Prostate gland (tissue), 2 donors: ENCODE results near the gene TAS1R1. TPM values are rescaled to one million over a fixed set of nuclear protein-coding genes. Genes with fewer than 3 reads are reported as not detected.

Experiments used
- DNase-seq: peaks from one replicate; pipeline ENCODE4 v3.0.0-alpha.2; 2019; ENCODE audit warnings: low spot score
- H3K27ac ChIP-seq, 2 donors: fragments of 200-600 bp; sonication (generic); 2 replicates each; pipeline ENCODE4 v1.5.1; 2017 to 2019
- H3K27me3 ChIP-seq: fragments of 200-600 bp; sonication (generic); replicated peaks from 2 replicates; pipeline ENCODE4 v1.5.1; 2019; ENCODE audit not compliant: insufficient read depth
- H3K36me3 ChIP-seq, 2 donors: fragments of 200-600 bp; sonication (generic); 1 replicate in 1 of 2; 2 replicates in 1 of 2; pipeline versions ENCODE4 v1.5.1 to v1.8.1; 2017 to 2019
- H3K4me1 ChIP-seq: fragments of 200-600 bp; sonication (generic); replicated peaks from 2 replicates; pipeline ENCODE4 v1.5.1; 2019
- H3K4me3 ChIP-seq, 2 donors: fragments of 200-600 bp; sonication (generic); 2 replicates each; pipeline ENCODE4 v1.5.1; 2017 to 2019
- H3K9me3 ChIP-seq: fragments of 200-600 bp; sonication (generic); 2 replicates; pipeline ENCODE4 v1.5.1; 2017
- POLR2A ChIP-seq: fragments of 450-650 bp; IDR thresholded peaks from one replicate; pipeline ENCODE4 v1.6.1; 2016; ENCODE audit warnings: antibody characterized with exemption, mild to moderate bottlenecking
- POLR2AphosphoS5 ChIP-seq: sonication (generic); formaldehyde crosslinking; IDR thresholded peaks from one replicate; pipeline ENCODE4 v1.6.1; 2017; ENCODE audit warnings: antibody characterized with exemption
- WGBS: methylation state at CpG from one replicate; pipeline ENCODE4 v1.1.5; 2018; 5-methylcytosine and 5-hydroxymethylcytosine counted together
- intact Hi-C: fragments of 100-400 bp; cut with DNase I; formaldehyde crosslinking; loops from one replicate; pipeline ENCODE4 v1.14.2; 2022
- total RNA-seq, 2 donors: library from RNA; depleted of rRNA; stranded (reverse); fragments of >200 nt; gene quantifications; one replicate each; pipeline ENCODE4 v1.1.0, GENCODE V29; 2016
- TF ChIP-seq, protein P1 (sequence below), 4 experiments: fragments of 200-600 bp in 2 of 4; fragments of 450-650 bp in 2 of 4; sonication (generic) in 2 of 4; IDR thresholded peaks; 1 replicate in 3 of 4; 2 replicates in 1 of 4; pipeline ENCODE4 v1.5.1; 2016 to 2019; ENCODE audit warnings: antibody characterized with exemption in 4 of 4, mild to moderate bottlenecking in 2 of 4, moderate library complexity in 2 of 4

TAS1R1 gene
- total RNA-seq, 2 donors from 2014 or later: 1.5 TPM; not detected in 1

DNA sequence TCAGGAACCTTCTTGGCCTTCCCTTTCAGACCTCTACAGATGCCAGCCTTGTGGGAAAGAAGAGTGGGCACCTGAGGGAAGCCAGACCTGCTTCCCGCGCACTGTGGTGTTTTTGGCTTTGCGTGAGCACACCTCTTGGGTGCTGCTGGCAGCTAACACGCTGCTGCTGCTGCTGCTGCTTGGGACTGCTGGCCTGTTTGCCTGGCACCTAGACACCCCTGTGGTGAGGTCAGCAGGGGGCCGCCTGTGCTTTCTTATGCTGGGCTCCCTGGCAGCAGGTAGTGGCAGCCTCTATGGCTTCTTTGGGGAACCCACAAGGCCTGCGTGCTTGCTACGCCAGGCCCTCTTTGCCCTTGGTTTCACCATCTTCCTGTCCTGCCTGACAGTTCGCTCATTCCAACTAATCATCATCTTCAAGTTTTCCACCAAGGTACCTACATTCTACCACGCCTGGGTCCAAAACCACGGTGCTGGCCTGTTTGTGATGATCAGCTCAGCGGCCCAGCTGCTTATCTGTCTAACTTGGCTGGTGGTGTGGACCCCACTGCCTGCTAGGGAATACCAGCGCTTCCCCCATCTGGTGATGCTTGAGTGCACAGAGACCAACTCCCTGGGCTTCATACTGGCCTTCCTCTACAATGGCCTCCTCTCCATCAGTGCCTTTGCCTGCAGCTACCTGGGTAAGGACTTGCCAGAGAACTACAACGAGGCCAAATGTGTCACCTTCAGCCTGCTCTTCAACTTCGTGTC lies 23.7 kb downstream of the TAS1R1 start:
- 86% methylated on average over 14 of the region's 14 CpGs for WGBS
- Histone ChIP-seq H3K36me3 (no peaks in the 10 kb centered on the region), H3K27ac (peak overlapping the region; percentile 90 to 94), H3K9me3 (no peaks in the 10 kb centered on the region), H3K4me1 (peaks cover 16% of the 10 kb centered on the region), H3K4me3 (no peak overlapping the region), H3K27me3 (no peaks in the 10 kb centered on the region)
- TF ChIP-seq, protein P1, sequence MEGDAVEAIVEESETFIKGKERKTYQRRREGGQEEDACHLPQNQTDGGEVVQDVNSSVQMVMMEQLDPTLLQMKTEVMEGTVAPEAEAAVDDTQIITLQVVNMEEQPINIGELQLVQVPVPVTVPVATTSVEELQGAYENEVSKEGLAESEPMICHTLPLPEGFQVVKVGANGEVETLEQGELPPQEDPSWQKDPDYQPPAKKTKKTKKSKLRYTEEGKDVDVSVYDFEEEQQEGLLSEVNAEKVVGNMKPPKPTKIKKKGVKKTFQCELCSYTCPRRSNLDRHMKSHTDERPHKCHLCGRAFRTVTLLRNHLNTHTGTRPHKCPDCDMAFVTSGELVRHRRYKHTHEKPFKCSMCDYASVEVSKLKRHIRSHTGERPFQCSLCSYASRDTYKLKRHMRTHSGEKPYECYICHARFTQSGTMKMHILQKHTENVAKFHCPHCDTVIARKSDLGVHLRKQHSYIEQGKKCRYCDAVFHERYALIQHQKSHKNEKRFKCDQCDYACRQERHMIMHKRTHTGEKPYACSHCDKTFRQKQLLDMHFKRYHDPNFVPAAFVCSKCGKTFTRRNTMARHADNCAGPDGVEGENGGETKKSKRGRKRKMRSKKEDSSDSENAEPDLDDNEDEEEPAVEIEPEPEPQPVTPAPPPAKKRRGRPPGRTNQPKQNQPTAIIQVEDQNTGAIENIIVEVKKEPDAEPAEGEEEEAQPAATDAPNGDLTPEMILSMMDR (IDR thresholded peaks at IDR 0.05): no peak
- TF ChIP-seq POLR2AphosphoS5 (no peak), POLR2A (no peak)
- intact Hi-C loops: no loop called here
- DNase-seq: no peak

DNA sequence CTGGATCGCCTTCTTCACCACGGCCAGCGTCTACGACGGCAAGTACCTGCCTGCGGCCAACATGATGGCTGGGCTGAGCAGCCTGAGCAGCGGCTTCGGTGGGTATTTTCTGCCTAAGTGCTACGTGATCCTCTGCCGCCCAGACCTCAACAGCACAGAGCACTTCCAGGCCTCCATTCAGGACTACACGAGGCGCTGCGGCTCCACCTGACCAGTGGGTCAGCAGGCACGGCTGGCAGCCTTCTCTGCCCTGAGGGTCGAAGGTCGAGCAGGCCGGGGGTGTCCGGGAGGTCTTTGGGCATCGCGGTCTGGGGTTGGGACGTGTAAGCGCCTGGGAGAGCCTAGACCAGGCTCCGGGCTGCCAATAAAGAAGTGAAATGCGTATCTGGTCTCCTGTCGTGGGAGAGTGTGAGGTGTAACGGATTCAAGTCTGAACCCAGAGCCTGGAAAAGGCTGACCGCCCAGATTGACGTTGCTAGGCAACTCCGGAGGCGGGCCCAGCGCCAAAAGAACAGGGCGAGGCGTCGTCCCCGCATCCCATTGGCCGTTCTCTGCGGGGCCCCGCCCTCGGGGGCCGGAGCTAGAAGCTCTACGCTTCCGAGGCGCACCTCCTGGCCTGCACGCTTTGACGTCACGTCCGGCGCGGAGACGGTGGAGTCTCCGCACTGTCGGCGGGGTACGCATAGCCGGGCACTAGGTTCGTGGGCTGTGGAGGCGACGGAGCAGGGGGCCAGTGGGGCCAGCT lies 24.4 kb downstream of the TAS1R1 start, which contains the start of gene ZBTB48:
TSS of gene ZBTB48 (plus strand) at position 621 of the 745 bp plus-strand sequence. CDS start 616 bp downstream, outside the sequence.
- peak within 1 kb of the TSS; percentile 90 to 94 for H3K27ac ChIP-seq
- no peaks in the 10 kb centered on the region for H3K36me3 ChIP-seq
- H3K9me3 ChIP-seq: no peaks in the 10 kb centered on the region
- intact Hi-C loops: loop anchor here (2.0 kb wide), 1 partner anchor 25 kb away; the partner anchor contains the start of genes NOL9 and TAS1R1
- H3K27me3 ChIP-seq: no peaks in the 10 kb centered on the region
- peak; percentile 99 for DNase-seq
- 7% methylated on average over 43 of the region's 58 CpGs for WGBS
- peak; percentile 99 for TF ChIP-seq POLR2AphosphoS5
- TF ChIP-seq POLR2A: peak; percentile 95
- TF ChIP-seq, protein P1 (IDR thresholded peaks at IDR 0.05): peak in 1 of 4 experiments; percentile 16
- H3K4me3 ChIP-seq: peak within 1 kb of the TSS; percentile 87 to 90
- peaks cover 16% of the 10 kb centered on the region for H3K4me1 ChIP-seq

DNA sequence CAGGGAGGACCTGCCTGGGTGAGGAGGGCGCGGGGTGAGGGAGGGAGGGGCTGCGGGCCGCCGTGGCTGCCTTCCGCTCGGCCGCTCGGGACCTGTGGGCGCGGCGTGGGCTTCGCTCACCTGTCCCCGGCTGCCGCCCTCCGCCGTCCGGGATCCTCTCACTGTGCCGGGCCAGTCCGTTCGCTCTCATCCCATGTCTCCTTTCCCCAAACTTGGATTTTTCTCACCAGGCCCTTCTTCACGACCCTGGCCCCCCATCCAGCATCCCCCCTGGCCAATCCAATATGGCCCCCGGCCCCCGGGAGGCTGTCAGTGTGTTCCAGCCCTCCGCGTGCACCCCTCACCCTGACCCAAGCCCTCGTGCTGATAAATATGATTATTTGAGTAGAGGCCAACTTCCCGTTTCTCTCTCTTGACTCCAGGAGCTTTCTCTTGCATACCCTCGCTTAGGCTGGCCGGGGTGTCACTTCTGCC lies 25.0 kb downstream of the TAS1R1 start:
- TF ChIP-seq POLR2A (no peak), POLR2AphosphoS5 (no peak)
- TF ChIP-seq, protein P1 (IDR thresholded peaks at IDR 0.05): no peak
- intact Hi-C loops: loop anchor here (2.0 kb wide), 1 partner anchor 25 kb away; the partner anchor contains the start of genes NOL9 and TAS1R1
- H3K4me1 ChIP-seq: peaks cover 16% of the 10 kb centered on the region
- H3K27me3 ChIP-seq: no peaks in the 10 kb centered on the region
- under 1% methylated on average over 29 of the region's 30 CpGs for WGBS
- DNase-seq: no peak
- H3K36me3 ChIP-seq: no peaks in the 10 kb centered on the region
- peak overlapping the region; percentile 87 to 90 for H3K4me3 ChIP-seq
- no peaks in the 10 kb centered on the region for H3K9me3 ChIP-seq
- H3K27ac ChIP-seq: peak overlapping the region; percentile 90 to 94

DNA sequence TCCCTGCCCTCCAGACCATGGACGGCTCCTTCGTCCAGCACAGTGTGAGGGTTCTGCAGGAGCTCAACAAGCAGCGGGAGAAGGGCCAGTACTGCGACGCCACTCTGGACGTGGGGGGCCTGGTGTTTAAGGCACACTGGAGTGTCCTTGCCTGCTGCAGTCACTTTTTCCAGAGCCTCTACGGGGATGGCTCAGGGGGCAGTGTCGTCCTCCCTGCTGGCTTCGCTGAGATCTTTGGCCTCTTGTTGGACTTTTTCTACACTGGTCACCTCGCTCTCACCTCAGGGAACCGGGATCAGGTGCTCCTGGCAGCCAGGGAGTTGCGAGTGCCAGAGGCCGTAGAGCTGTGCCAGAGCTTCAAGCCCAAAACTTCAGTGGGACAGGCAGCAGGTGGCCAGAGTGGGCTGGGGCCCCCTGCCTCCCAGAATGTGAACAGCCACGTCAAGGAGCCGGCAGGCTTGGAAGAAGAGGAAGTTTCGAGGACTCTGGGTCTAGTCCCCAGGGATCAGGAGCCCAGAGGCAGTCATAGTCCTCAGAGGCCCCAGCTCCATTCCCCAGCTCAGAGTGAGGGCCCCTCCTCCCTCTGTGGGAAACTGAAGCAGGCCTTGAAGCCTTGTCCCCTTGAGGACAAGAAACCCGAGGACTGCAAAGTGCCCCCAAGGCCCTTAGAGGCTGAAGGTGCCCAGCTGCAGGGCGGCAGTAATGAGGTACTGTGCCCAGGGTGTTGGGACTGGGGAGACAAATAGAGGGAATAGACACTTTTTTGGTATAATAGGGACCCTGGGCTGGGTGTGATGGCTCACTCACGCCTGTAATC lies 25.7 kb downstream of the TAS1R1 start:
- intact Hi-C loops: loop anchor here (2.0 kb wide), 1 partner anchor 26 kb away; the partner anchor contains the start of genes NOL9 and TAS1R1
- H3K36me3 ChIP-seq: no peaks in the 10 kb centered on the region
- no peak for DNase-seq
- TF ChIP-seq, protein P1 (IDR thresholded peaks at IDR 0.05): no peak
- TF ChIP-seq POLR2A (no peak), POLR2AphosphoS5 (no peak)
- H3K4me1 ChIP-seq: peaks cover 16% of the 10 kb centered on the region
- H3K4me3 ChIP-seq: peak overlapping the region; percentile 87 to 90
- WGBS: 23% methylated on average over 18 of the region's 19 CpGs
- H3K27me3 ChIP-seq: no peaks in the 10 kb centered on the region
- no peaks in the 10 kb centered on the region for H3K9me3 ChIP-seq
- H3K27ac ChIP-seq: peak overlapping the region; percentile 90 to 94
